ENCODE data around the gene RUNX2. TPM values are rescaled to one million over a fixed set of nuclear protein-coding genes. Genes with fewer than 3 reads are reported as not detected.

RUNX2 gene
- total and polyA plus RNA-seq, 2 donors (not counting 1 experiment from before 2014, with no cell fraction given) = 1.3 to 2.4 TPM

DNA sequence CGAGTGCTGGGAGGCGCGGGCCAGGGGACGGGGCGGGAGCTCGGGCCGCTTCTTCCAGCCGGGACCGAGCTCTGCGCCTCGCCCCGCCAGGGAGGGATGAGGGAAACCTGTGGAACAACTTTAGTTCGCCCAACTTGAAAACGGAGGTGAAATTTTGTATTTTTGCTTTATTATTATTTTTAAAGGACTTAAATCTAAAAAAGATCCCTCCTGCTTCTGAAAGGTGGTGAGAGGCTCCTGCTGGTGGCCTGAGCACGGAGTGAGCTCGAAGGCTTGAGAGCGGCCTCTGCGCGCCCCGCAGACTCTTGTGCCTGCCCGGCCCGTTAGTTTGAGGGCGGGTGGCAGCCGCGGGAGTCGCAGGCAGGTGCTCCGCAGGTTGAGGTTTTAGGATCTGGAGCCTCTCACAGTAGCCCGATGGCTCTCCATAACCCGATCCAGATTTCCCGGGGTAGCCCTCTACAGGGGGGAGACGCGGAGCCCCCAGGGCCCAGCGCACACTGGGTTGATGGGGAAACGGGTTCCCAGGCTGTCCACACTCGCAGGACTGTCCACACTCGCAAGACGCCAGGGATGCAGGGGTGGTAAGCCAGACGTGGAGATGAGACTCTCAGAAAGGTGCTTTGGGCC is 95.8 kb downstream of the RUNX2 start:
- peak; percentile 57 for DNase-seq
- Histone ChIP-seq H3K4me3 (ENCODE audit: control extremely low read depth in 1 of 5, extremely low read depth in 1 of 5, insufficient read depth in 1 of 5, low read depth in 2 of 5, low read length in 4 of 5) (peak overlapping the region; percentile 38 to 65 (median 57)), H3K36me3 (replicated peaks in 1 of 2; ENCODE audit: control extremely low read depth in 1 of 2, control insufficient read depth in 1 of 2, extremely low read depth in 1 of 2, insufficient read depth in 2 of 2, low read length in 1 of 2) (no peaks in the 10 kb centered on the region), H3K27me3 (replicated peaks in 1 of 4; ENCODE audit: control extremely low read depth in 1 of 4, control insufficient read depth in 3 of 4, insufficient read depth in 4 of 4, low read length in 3 of 4) (peaks cover 0 to 52% (median 38%) of the 10 kb centered on the region in 4 experiments), H3K4me2 (replicated peaks; ENCODE audit: low read depth, low read length, poor library complexity, severe bottlenecking) (peak overlapping the region; percentile 98), H3K79me2 (ENCODE audit: control insufficient read depth, insufficient read depth, low read length) (no peaks in the 10 kb centered on the region), H3K9ac (ENCODE audit: low read length) (peak overlapping the region; percentile 71), H2AFZ (ENCODE audit: insufficient read depth, low read depth, low read length, poor library complexity, severe bottlenecking) (peak overlapping the region; percentile 86), H3K4me1 (ENCODE audit: control insufficient read depth in 2 of 2, insufficient read depth in 2 of 2, low read length in 2 of 2) (peaks cover 46 to 51% of the 10 kb centered on the region in 2 donors), H4K20me1 (ENCODE audit: control insufficient read depth, insufficient read depth, low read length, poor library complexity, severe bottlenecking) (no peaks in the 10 kb centered on the region), H3K9me3 (ENCODE audit: control extremely low read depth in 1 of 3, control insufficient read depth in 2 of 3, insufficient read depth in 1 of 3, low read length in 2 of 3) (peaks cover 0 to 11% (median 0%) of the 10 kb centered on the region in 3 donors), H3K27ac (ENCODE audit: low read length in 2 of 2) (peak overlapping the region in 1 of 2 donors; percentile 34)
- intact Hi-C loops (cut with micrococcal nuclease) = loop anchor here (2.0 to 5.0 kb wide), 4 partner anchors 53 to 288 kb away; no protein-coding TSS in a partner anchor
- peak overlapping the region; percentile 93 for H3K4me3 Mint-ChIP-seq
- 4% methylated on average over 33 of the region's 38 CpGs for WGBS (ENCODE audit: insufficient coverage)
- ATAC-seq (ENCODE audit: low read depth) = no peak
- no peaks in the 10 kb centered on the region for H3K9me3 Mint-ChIP-seq (ENCODE audit: insufficient read depth)
- peaks cover 30% of the 10 kb centered on the region for H3K27me3 Mint-ChIP-seq
- peak overlapping the region; percentile 74 for H3K27ac Mint-ChIP-seq
- ChIA-PET CTCF (interaction anchor here (1.0 kb wide), 1 partner anchor 291 kb away, joined by 3 read pairs; no protein-coding TSS in a partner anchor), POLR2A (no interaction called here)
- H3K4me1 Mint-ChIP-seq = peaks cover 49% of the 10 kb centered on the region
- no peak for TF ChIP-seq EZH2 (IDR thresholded peaks at IDR 0.05; ENCODE audit: borderline replicate concordance, insufficient read depth, low read depth, low read length, poor library complexity, severe bottlenecking)

DNA sequence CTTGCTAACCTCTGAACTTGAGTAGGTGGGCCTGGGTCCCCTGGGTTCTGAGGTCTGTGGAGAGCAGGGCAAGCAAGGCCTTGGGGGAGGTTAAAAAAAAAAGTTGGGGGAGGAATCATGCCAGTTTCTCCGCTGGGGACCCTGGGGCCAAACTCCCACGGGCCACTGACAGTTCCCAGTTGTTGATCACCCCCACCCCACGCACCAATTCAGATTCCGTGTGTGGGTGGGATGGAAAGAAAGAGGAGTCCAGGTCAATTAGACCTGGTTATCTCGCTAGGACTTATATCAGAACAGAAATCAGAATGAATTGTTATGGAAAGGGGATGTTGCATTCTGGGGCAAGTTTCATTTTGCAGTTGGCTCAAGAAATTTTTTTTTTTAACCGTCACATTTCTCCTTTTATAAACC is 96.3 kb downstream of the RUNX2 start:
- Histone ChIP-seq H3K4me3 (ENCODE audit: control extremely low read depth in 1 of 5, extremely low read depth in 1 of 5, insufficient read depth in 1 of 5, low read depth in 2 of 5, low read length in 4 of 5) (peak overlapping the region in 4 of 5 experiments; percentile 47 to 65 (median 60)), H3K27me3 (replicated peaks in 1 of 4; ENCODE audit: control extremely low read depth in 1 of 4, control insufficient read depth in 3 of 4, insufficient read depth in 4 of 4, low read length in 3 of 4) (peaks cover 0 to 47% (median 33%) of the 10 kb centered on the region in 4 experiments), H4K20me1 (ENCODE audit: control insufficient read depth, insufficient read depth, low read length, poor library complexity, severe bottlenecking) (no peaks in the 10 kb centered on the region), H3K9me3 (ENCODE audit: control extremely low read depth in 1 of 3, control insufficient read depth in 2 of 3, insufficient read depth in 1 of 3, low read length in 2 of 3) (peaks cover 0 to 11% (median 0%) of the 10 kb centered on the region in 3 donors), H3K4me2 (replicated peaks; ENCODE audit: low read depth, low read length, poor library complexity, severe bottlenecking) (peak overlapping the region; percentile 98), H3K36me3 (replicated peaks in 1 of 2; ENCODE audit: control extremely low read depth in 1 of 2, control insufficient read depth in 1 of 2, extremely low read depth in 1 of 2, insufficient read depth in 2 of 2, low read length in 1 of 2) (no peaks in the 10 kb centered on the region), H3K9ac (ENCODE audit: low read length) (peak overlapping the region; percentile 71), H3K27ac (ENCODE audit: low read length in 2 of 2) (no peak overlapping the region), H3K4me1 (ENCODE audit: control insufficient read depth in 2 of 2, insufficient read depth in 2 of 2, low read length in 2 of 2) (peaks cover 41 to 48% of the 10 kb centered on the region in 2 donors), H2AFZ (ENCODE audit: insufficient read depth, low read depth, low read length, poor library complexity, severe bottlenecking) (peak overlapping the region; percentile 86), H3K79me2 (ENCODE audit: control insufficient read depth, insufficient read depth, low read length) (no peaks in the 10 kb centered on the region)
- no CpG with 5 or more reads among the region's 6 CpGs for WGBS (ENCODE audit: insufficient coverage)
- Mint-ChIP-seq H3K27ac (peak overlapping the region; percentile 74), H3K4me3 (peak overlapping the region; percentile 93), H3K9me3 (ENCODE audit: insufficient read depth) (no peaks in the 10 kb centered on the region), H3K27me3 (peaks cover 26% of the 10 kb centered on the region), H3K4me1 (peaks cover 44% of the 10 kb centered on the region)
- ChIA-PET CTCF (interaction anchor here (1.0 kb wide), 1 partner anchor 290 kb away, joined by 3 read pairs; no protein-coding TSS in a partner anchor), POLR2A (no interaction called here)
- intact Hi-C loops (cut with micrococcal nuclease) = loop anchor here (5.0 kb wide), 2 partner anchors 253 to 288 kb away; no protein-coding TSS in a partner anchor
- no peak for TF ChIP-seq EZH2 (IDR thresholded peaks at IDR 0.05; ENCODE audit: borderline replicate concordance, insufficient read depth, low read depth, low read length, poor library complexity, severe bottlenecking)
- no peak for TF ChIP-seq CTCF (IDR thresholded peaks at IDR 0.05)
- DNase-seq (peak; percentile 56), ATAC-seq (ENCODE audit: low read depth) (no peak)
